GM21619 (cell line): ENCODE data around the gene CAMK1G.

Experiments used
- ATAC-seq: cut with Tn5 transposase; IDR thresholded peaks from one replicate; pipeline ENCODE4 v1.9.1; 2021; ENCODE audit not compliant: unreplicated experiment

The CAMK1G gene

DNA sequence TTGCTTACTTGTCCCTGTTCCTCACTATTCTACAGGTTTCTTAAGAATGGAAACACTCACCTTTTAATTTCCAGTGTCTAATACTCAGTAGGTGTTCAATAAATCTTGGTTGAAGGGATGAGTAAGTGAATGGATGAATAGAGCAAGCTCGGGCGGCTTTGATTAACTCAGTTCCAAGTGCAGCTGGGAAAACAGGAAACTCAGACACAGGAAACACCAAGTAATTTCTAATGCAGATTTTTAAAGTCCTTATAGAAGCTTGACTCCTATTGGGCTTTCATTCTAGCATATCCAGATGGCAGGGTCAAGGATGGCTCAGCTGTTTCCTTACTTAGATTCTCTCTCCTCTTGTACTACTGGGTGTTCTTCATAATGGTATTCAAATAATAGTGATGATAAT is 14.0 kb downstream of the CAMK1G start:
- ATAC-seq = no peak

DNA sequence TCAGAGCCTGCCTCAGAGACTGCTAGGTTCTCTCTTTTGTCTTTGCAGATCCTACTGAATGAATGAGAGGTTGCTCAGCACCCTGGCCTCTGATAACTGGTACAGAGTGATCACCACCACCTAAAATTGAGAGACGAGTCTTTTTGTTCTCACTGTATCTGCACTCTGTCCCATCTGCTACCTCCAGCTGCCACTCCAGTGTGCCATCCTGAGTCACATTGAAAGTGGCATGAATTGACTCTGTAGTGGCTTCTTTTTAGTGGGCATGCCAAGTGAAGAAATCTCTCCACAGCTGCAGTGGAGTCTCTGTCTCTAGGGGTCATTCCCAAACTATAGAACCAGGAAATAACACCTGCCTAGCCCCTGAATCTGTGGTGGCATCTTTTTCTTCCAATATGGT is 14.7 kb downstream of the CAMK1G start:
- no peak for ATAC-seq

DNA sequence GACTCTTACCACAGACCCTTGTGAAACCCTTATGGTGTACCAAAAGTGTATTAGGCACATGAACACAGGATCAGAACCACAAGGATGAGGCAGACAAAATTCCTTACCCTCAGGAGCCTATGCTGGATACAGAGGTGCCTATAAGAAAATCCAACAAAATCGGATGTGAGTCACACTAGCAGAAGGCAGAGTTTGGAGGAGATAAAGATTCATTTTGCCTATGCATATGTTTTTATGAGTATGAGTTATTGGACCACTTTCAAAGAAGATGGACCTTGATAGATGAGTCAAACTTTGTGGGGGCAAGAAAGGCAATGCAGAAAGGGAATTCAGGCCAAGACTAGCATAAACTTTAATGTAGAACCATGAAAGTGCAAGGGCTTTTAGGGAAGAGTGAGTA is 17.0 kb downstream of the CAMK1G start:
- ATAC-seq = no peak

DNA sequence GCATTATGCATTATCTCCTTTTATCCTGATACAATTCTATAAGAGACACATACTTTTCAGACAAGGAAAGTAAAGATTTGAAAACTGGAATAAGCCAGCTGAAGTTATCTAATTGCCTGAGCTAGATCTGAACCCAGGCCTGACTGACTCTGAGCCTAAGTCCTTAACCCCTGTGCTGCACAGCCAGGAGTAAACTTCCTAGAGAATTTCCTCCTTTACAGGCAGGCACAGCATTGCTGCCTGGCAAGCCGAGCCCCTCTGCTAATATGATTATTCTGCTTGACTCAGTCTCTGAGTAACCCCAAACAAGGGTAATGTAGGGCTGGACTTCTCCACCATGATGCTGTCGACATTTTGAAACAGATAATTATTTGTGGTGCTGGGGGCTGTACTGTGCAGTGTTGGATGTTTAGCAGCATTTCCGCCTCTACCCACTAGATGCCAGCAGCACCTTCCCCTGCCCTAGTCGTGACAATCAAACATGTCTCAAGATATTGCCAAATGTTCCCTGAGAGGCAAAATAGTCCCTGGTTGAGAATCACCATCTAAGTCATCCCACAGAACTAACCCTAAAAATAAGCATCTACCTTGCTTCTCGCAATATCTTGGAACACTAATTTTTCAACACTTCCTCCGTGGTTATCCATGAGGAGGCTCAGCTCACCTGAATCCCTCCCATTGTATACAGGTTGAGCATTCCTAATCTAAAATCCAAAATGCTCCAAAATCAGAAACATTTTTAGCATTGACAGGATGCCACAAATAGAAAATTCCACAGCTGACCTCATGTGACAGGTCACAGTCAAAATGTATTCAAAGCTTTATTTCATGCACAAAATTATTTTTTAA is 18.5 kb downstream of the CAMK1G start:
- peak; percentile 72 for ATAC-seq

DNA sequence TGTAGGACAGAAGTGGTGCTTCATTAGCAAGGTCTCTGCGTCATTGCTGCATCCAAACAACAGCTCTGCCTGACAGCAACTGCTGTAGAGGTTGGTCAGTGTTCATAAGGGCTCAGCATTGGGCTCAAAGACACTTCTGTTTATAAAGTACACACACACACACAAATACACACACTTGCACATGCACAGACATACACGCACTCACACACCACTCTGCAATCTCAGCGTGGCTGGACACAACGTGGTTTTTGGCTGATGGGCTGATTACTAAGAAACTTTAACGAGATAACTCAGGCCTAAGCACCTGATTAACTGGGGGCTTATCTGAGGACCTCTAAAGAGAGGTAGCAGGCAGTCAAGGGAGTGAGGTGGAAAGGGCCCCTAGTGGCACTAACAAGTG is 20.4 kb downstream of the CAMK1G start:
- no peak for ATAC-seq

DNA sequence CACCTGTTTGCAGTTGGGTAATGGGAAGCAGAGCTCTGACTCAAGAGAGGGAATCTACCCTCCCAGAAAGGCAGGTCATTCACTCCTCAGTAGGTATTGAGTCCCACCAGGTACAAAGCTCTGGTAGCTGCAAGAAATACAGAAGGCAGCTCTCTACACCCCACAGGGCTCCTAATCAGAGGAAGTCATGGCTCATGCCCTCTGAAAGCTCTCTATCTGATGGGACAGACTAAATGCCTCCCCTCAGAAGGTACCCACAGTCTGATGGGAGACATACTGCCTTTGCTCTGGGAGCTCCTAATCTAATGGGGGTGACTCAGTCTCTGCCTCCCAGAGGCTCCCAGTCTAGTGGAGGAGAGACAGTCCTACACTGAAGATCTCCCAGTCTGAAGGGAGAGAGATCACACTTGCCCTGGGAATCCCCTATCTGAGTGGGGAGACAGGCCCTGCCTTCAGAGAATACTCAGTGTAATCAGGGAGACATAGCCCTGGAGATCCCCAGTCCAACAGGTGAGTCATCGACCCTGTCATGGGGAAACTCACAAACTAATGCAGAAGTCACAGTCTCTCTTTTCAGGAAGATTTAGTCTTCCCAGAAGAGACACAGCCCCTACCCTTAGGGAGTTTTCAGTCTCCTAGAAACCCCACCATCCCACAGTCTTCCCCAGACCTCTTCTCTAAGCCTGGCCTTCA is 23.7 kb downstream of the CAMK1G start:
- peak; percentile 89 for ATAC-seq

DNA sequence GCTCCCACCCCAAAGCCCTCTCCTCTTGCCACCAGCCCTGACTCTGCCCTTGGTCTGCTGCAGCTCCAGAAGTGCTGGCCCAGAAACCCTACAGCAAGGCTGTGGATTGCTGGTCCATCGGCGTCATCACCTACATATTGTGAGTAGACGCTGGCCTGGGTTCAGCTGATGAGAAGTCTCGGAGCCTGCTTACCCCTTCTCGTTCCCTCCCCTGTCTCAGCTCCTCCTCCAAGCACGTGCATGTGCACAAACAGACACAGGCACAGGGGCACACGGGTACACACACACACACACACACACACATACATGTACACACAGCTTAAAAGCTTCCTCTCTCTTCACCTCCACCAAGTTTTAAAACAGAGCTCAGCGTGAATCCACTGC is 24.3 kb downstream of the CAMK1G start:
- peak; percentile 15 for ATAC-seq

DNA sequence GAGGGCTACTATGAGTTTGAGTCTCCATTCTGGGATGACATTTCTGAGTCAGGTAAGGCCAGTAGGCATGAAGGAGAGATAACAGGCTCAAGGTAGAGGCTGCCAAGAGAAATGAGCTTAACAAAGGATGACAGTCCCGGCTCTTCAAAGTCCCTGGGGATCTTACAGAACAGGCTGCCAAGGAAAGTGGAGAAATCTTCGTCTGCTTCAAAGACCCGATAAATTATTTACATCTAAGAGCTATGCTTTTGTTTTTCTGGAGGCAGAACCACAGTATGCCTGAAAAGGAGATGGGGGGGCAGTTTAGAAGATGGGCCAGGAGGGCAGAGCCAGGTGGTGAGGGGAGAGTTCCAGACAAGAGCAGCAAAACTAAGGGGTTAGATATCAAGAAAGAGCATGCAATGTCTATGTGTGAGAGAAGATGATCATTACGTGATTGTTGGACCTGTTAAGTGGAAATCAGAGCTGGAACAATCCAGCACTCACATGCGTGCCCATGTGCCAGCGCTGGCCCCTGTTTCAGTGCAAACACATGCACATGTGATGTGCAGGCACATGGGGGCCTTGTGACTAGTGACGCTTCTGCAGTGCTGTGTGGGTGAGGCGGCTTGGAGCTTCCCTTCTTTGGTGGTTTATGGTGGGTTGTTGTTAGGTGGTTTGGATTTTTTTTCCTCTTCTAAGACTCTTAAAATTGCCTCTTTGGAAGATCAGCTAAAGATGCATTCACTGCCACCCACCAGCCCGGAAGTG is 25.7 kb downstream of the CAMK1G start:
- no peak for ATAC-seq

DNA sequence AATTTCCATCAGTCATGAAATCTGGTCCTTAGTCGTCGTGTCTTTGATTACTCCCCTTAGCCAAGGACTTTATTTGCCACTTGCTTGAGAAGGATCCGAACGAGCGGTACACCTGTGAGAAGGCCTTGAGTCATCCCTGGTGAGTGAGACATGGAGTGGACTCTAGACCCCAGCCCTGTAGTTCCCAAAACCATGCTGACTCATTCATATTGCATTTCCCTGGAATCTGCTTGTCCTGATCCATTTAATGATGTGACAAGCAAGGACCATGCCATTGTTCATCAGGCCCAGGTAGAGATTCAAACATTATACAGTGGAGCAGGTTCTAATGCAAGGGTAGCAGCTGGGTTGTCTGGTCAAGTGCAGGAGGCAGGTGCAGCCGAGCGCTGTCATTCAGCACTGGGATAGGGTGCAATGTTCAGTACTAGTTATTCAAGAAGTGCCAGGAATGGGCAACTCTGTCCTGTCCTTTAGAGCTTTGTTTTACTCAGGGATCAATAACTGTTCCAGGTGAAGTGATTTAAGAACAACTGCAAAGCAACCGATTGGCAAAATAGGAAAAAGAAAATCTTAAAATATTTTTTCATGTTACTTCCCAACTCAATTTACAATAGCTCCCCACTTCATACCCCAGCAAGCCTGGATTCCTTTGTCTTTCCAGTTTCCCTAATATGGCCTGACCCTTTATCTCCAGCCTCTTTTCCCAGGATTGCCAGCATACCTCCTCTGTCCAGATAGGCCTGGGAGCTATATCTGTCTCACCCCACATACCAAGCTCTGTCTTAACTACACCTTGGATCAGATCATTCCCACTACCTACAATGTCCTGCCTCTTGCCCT is 26.5 kb downstream of the CAMK1G start:
- no peak for ATAC-seq

DNA sequence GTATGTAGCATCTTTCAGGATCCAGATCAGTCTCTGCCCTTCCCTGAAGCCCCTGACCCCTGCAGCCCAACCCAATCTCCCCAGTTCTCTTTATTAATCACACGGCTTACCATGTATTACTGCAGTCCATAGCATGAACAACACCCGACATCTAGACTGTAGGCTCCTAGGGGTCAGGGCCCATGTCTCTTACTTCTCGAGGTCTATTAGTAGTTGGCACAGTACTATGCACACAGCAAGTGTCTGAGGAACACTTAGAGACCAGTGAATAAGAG is 27.1 kb downstream of the CAMK1G start:
- ATAC-seq = no peak

DNA sequence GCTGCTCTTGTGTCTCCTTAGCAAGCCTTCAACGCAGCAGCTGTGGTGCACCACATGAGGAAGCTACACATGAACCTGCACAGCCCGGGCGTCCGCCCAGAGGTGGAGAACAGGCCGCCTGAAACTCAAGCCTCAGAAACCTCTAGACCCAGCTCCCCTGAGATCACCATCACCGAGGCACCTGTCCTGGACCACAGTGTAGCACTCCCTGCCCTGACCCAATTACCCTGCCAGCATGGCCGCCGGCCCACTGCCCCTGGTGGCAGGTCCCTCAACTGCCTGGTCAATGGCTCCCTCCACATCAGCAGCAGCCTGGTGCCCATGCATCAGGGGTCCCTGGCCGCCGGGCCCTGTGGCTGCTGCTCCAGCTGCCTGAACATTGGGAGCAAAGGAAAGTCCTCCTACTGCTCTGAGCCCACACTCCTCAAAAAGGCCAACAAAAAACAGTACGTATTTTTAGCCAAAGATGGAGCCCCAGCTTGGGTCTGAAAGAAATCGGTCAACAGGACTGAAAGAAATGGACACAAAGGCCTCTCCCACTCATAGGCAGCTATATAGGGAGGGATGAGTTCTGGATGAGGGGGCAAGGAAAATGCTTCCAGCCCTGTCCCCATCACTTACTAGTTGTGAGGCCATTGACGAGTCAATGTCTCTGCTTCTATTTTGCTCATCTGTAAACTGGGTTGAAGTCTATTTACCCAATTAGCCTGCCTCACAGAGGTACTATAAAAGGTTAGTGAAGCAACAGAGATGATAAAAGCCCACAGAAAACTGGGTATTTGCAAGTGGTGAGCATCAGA is 28.5 kb downstream of the CAMK1G start:
- no peak for ATAC-seq

DNA sequence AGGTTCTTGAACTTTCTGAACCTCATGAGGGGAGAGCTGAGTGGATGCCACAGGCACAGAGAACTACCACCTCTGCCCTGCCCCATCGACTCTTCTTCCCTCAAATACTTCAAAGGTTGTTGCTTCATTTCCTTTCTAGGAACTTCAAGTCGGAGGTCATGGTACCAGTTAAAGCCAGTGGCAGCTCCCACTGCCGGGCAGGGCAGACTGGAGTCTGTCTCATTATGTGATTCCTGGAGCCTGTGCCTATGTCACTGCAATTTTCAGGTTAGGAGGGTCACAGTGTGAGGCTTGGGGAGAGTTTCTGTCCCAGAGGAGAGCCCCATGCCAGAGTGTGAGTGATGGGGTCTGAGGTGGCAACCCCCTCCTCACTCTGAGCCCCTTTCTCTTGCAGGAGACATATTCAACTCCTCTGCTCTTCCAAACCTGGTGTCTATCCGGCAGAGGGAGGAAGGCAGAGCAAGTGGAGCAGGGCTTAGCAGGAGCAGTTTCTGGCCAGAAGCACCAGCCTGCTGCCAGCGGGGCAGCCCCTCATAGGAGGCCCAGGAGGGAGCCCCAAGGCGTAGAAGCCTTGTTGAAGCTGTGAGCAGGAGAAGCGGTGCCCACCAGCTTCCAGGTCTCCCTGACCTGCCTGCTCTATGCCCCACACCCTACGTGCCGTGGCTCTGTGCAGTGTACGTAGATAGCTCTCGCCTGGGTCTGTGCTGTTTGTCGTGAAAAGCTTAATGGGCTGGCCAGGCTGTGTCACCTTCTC is 29.3 kb downstream of the CAMK1G start:
- no peak for ATAC-seq

DNA sequence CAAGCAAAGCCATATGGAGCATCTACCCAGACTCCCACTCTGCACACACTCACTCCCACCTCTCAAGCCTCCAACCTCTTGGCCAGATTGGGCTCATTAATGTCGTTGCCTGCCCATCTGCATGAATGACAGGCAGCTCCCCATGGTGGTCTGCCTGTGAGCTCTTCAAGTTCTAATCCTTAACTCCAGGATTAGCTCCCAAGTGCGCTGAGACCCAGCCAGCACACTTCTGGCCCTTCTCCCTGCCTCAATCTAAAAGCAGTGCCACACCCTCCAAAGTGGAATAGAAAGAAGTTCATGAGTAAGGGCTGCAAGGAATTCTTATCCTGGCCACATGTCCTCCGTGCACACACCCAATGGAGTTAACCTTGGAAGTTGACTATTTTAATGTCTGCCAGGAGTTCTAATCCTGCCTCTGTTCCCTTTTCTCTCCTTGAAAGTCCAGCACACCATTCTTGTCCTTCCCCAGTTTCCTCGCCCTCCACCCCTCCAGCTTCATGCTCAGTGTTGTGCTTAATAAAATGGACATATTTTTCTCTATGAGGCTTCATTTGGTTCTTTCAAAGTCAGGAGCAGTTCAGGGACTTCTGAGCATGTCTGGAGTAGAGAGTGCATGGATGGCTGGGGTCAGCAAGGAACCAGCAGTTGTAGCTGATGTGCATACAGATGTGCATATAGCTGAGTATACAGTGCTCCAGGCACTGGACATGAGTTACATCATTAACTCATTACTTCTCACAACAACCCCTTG is 30.1 kb downstream of the CAMK1G start:
- ATAC-seq = no peak

DNA sequence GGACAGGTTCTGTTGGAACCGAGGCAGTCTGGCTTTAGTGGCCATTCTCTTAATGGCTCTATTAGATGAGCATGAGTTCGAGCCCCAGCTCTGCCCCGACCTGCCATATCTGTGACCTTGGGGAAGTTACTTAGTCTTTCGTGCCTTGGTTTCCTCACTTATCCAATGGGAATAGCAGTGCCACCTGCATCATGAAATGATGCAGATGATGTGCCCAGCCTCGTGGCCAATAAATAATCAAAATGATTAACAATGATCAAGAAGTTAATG is 30.6 kb downstream of the CAMK1G start:
- ATAC-seq = no peak

DNA sequence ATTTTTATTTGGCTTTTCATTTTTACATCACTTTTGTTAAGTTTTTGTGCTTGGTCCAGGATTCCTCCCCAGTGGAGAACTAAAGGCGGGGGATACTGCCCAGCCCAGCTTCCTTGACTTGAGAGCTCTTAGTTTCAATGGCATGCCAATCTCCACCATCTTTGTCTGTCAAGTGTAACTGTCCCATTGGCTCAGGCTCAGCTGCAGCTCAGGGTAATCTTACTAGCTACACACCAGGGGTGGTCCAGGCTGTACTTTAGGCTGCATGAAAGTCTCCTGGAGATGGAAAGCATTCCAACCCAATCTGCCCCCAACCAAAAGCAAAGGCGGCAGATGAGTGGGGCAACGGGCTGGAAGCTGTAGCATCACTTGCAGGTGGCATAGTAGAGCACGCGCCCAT is 31.4 kb downstream of the CAMK1G start:
- ATAC-seq = no peak

DNA sequence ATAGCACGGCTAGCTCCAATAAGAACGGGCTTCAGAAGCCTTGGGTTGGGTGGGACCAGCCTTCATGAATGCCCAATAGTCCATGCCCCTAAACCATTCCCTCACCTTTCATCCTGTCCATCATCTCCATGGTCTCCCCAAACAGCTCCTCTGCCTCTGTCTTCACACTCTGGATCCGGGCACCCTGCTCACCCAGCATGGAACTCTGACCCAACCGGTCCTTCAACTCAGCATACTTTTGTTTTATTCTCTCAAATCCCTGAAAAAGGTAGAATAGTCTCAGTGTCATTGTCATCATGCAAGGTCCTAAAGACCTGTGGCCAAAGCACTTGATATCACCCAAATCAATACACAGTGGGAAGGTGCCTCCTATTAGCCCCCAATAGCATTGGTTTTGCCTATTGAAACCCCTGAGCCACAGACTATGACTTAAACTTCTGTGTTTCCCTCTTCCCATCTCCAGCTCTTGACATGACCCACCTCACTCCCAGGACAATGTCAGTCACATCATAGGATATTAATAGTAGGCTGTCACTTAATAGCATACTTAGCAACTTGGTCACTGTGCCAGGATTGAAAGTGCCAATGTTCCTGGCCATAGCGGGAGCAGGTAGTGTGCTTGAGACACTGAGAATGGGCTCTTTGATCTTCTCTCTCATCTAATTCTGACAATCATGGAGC is 33.0 kb downstream of the CAMK1G start:
- no peak for ATAC-seq

DNA sequence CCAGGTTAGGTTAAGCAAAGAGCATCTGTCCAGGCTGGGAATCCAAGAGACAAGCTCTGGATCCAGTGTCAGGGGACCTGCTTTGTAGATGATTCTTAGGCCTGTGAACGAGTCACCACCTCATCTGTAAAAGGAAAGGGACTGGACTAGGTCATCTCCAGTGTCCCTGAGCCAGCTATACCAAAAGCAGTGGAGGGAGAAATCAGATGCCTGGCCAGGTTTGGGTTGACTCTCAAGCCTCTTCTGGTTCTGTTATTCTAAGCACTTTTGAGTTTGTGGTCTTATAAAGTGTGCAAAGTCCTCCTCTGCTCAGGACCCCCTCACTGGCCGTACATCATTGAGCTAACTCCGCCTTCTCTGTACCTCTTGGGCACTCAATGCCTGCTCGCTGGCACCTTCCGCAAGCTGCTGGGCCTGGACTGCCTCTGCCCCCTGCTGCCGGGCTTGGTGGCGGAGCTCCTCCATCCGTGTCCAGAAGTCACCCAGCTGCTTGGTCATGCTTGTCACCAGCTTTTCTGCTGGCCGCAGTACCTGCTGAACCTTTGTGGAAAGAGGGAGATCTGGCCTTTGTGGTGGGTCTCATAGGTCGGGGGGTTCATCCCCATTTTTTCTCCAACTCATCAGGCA is 33.6 kb downstream of the CAMK1G start:
- ATAC-seq = no peak

DNA sequence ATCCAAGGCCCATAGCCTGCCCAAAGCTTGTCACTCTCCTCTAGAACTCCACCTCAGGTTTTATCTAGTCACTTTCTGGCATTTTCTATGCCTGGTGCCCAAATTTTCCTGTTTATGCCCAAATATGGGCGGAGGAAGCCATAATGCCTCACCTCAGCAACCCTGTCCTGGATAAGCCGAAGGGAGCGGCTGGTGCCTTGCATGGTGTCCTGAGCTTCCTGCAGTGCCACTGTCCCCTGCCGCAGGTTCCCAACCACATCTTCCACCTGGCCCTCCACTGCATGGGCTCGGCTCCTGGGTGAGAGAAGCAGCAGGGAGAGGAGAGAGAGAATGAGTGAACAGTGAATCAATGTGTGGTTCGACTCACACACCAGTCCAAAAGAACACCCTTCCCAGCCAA is 34.2 kb downstream of the CAMK1G start:
- ATAC-seq = no peak
